ENCODE results near the gene PTPRD. TPM values are rescaled to one million over a fixed set of nuclear protein-coding genes. Genes with fewer than 3 reads are reported as not detected.

Gene PTPRD
- total and polyA plus RNA-seq, 2 donors (not counting 1 experiment from before 2014, with no cell fraction given): not detected

DNA sequence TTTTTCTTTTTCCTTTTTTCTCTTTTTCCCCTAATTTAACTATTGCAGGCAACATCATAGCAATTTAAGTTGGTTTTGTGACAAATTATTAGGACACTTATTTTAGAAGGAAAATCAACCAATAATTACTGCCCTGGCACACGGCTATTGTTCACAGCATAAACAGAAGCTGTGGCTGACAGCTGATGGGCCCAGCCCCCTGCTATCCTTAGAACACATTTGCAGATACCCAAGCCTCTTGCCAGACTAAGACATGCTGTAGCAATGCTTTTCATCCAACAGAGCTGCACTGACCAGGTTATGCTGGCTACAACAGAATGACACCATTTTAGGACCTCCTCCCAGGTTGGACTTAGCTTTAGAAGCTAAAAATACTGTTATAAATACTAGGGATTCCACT is 1960.5 kb downstream of the PTPRD start:
- peaks cover 8% of the 10 kb centered on the region for H3K4me1 Mint-ChIP-seq
- H3K4me3 Mint-ChIP-seq: no peak overlapping the region
- Histone ChIP-seq H3K79me2 (ENCODE audit: control insufficient read depth, insufficient read depth, low read length) (no peaks in the 10 kb centered on the region), H3K27me3 (replicated peaks in 1 of 4; ENCODE audit: control extremely low read depth in 1 of 4, control insufficient read depth in 3 of 4, insufficient read depth in 4 of 4, low read length in 3 of 4) (no peaks in the 10 kb centered on the region), H2AFZ (ENCODE audit: insufficient read depth, low read depth, low read length, poor library complexity, severe bottlenecking) (no peak overlapping the region), H3K36me3 (replicated peaks in 1 of 2; ENCODE audit: control extremely low read depth in 1 of 2, control insufficient read depth in 1 of 2, extremely low read depth in 1 of 2, insufficient read depth in 2 of 2, low read length in 1 of 2) (no peaks in the 10 kb centered on the region), H4K20me1 (ENCODE audit: control insufficient read depth, insufficient read depth, low read length, poor library complexity, severe bottlenecking) (no peaks in the 10 kb centered on the region), H3K27ac (ENCODE audit: low read length in 2 of 2) (no peak overlapping the region), H3K4me2 (replicated peaks; ENCODE audit: low read depth, low read length, poor library complexity, severe bottlenecking) (no peak overlapping the region), H3K9me3 (ENCODE audit: control extremely low read depth in 1 of 3, control insufficient read depth in 2 of 3, insufficient read depth in 1 of 3, low read length in 2 of 3) (no peaks in the 10 kb centered on the region), H3K9ac (ENCODE audit: low read length) (no peak overlapping the region), H3K4me3 (ENCODE audit: control extremely low read depth in 1 of 5, extremely low read depth in 1 of 5, insufficient read depth in 1 of 5, low read depth in 2 of 5, low read length in 4 of 5) (no peak overlapping the region), H3K4me1 (ENCODE audit: control insufficient read depth in 2 of 2, insufficient read depth in 2 of 2, low read length in 2 of 2) (peaks cover 0 to 8% of the 10 kb centered on the region in 2 donors)
- no peak overlapping the region for H3K27ac Mint-ChIP-seq
- TF ChIP-seq, protein P1, sequence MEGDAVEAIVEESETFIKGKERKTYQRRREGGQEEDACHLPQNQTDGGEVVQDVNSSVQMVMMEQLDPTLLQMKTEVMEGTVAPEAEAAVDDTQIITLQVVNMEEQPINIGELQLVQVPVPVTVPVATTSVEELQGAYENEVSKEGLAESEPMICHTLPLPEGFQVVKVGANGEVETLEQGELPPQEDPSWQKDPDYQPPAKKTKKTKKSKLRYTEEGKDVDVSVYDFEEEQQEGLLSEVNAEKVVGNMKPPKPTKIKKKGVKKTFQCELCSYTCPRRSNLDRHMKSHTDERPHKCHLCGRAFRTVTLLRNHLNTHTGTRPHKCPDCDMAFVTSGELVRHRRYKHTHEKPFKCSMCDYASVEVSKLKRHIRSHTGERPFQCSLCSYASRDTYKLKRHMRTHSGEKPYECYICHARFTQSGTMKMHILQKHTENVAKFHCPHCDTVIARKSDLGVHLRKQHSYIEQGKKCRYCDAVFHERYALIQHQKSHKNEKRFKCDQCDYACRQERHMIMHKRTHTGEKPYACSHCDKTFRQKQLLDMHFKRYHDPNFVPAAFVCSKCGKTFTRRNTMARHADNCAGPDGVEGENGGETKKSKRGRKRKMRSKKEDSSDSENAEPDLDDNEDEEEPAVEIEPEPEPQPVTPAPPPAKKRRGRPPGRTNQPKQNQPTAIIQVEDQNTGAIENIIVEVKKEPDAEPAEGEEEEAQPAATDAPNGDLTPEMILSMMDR (IDR thresholded peaks at IDR 0.05): no peak
- TF ChIP-seq EZH2 (IDR thresholded peaks at IDR 0.05; ENCODE audit: borderline replicate concordance, insufficient read depth, low read depth, low read length, poor library complexity, severe bottlenecking): no peak
- 88% methylated on average over 1 of the region's 1 CpG for WGBS (ENCODE audit: insufficient coverage)
- ChIA-PET POLR2A (no interaction called here), CTCF (no interaction called here)
- DNase-seq: no peak
- no peaks in the 10 kb centered on the region for H3K9me3 Mint-ChIP-seq (ENCODE audit: insufficient read depth)
- intact Hi-C loops (cut with micrococcal nuclease): no loop called here
- H3K27me3 Mint-ChIP-seq: no peaks in the 10 kb centered on the region
- ATAC-seq (ENCODE audit: low read depth): no peak

DNA sequence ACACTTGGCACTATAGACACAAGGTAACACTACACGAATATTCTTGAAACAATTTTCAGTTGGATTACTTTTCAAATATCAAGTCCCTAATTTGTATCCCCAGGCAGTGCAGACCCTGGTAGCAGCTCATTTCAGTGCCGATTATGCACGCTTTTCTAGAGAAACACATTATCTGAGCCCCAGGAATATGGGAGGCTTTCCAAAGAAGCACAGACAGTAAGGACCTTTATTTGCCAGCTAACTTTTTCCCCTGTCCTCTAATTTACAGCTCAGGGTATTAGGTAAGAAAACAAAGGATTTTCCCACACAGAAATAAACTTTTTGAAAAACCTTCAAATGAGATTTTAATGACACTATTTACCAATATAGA is 1961.0 kb downstream of the PTPRD start:
- H3K9me3 ChIP-seq (ENCODE audit: control extremely low read depth in 1 of 3, control insufficient read depth in 2 of 3, insufficient read depth in 1 of 3, low read length in 2 of 3): no peaks in the 10 kb centered on the region
- Mint-ChIP-seq H3K4me1 (peaks cover 8% of the 10 kb centered on the region), H3K9me3 (ENCODE audit: insufficient read depth) (no peaks in the 10 kb centered on the region), H3K27me3 (no peaks in the 10 kb centered on the region), H3K27ac (no peak overlapping the region), H3K4me3 (no peak overlapping the region)
- H3K27me3 ChIP-seq (replicated peaks in 1 of 4; ENCODE audit: control extremely low read depth in 1 of 4, control insufficient read depth in 3 of 4, insufficient read depth in 4 of 4, low read length in 3 of 4): no peaks in the 10 kb centered on the region
- no peaks in the 10 kb centered on the region for H3K36me3 ChIP-seq (replicated peaks in 1 of 2; ENCODE audit: control extremely low read depth in 1 of 2, control insufficient read depth in 1 of 2, extremely low read depth in 1 of 2, insufficient read depth in 2 of 2, low read length in 1 of 2)
- ChIA-PET POLR2A (no interaction called here), CTCF (interaction anchor here (0.6 kb wide), 1 partner anchor 423 kb away, joined by 3 read pairs; no protein-coding TSS in a partner anchor)
- H3K4me2 ChIP-seq (replicated peaks; ENCODE audit: low read depth, low read length, poor library complexity, severe bottlenecking): no peak overlapping the region
- H2AFZ ChIP-seq (ENCODE audit: insufficient read depth, low read depth, low read length, poor library complexity, severe bottlenecking): no peak overlapping the region
- no peak for TF ChIP-seq EZH2 (IDR thresholded peaks at IDR 0.05; ENCODE audit: borderline replicate concordance, insufficient read depth, low read depth, low read length, poor library complexity, severe bottlenecking)
- TF ChIP-seq, protein P1 (IDR thresholded peaks at IDR 0.05): no peak
- H3K9ac ChIP-seq (ENCODE audit: low read length): no peak overlapping the region
- H3K79me2 ChIP-seq (ENCODE audit: control insufficient read depth, insufficient read depth, low read length): no peaks in the 10 kb centered on the region
- ATAC-seq (ENCODE audit: low read depth): no peak
- intact Hi-C loops (cut with micrococcal nuclease): no loop called here
- DNase-seq: no peak
- no peak overlapping the region for H3K4me3 ChIP-seq (ENCODE audit: control extremely low read depth in 1 of 5, extremely low read depth in 1 of 5, insufficient read depth in 1 of 5, low read depth in 2 of 5, low read length in 4 of 5)
- no peak overlapping the region for H3K27ac ChIP-seq (ENCODE audit: low read length in 2 of 2)
- peaks cover 0 to 8% of the 10 kb centered on the region in 2 donors for H3K4me1 ChIP-seq (ENCODE audit: control insufficient read depth in 2 of 2, insufficient read depth in 2 of 2, low read length in 2 of 2)
- no peaks in the 10 kb centered on the region for H4K20me1 ChIP-seq (ENCODE audit: control insufficient read depth, insufficient read depth, low read length, poor library complexity, severe bottlenecking)
- WGBS (ENCODE audit: insufficient coverage): 86% methylated on average over 2 of the region's 3 CpGs

All from B cell (primary cell).